ENCODE data around the gene STK17B.

STK17B gene

GRCh38 chr2:196153480-196153879 lies 17.9 kb downstream of the STK17B start:
- peak; percentile 83 for DNase-seq

DNA sequence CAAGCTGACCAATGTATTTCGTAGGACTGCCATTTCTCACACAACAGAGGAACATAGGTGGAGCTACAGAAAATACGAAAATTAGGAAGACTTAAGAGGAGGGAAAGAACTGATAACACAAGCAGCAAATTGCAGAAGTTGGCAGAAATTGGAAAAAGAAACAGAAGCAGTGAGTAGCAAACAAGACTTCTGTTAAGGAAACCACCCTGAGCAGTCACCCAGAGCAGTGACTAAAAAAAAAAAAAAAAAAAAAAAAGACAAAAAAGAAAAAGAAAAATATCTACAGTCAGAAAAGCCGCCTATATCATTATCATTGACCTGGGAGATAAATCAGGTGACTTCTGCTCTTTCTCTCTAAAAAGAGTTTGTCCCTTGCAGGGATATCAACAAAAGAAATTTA lies 21.4 kb downstream of the STK17B start:
- DNase-seq: peak; percentile 59

DNA sequence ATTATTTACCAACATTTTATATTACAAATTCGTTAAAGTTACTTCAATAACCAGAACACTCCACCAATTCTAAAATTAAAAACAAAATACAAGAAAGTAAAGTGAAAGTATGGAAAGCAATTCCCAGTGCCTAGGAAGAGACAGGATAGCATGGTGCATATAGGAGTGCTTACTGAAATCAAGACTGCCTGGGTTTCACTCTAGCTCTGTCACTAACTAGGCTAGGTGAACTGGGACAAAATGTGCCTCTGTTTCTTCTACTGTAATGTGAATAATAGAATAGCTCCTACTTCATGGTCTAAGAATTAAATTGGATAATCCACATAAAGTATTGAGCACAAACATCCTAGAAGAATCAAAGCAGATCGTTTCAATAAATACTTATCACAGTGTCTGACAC lies 22.6 kb downstream of the STK17B start:
- DNase-seq: no peak

DNA sequence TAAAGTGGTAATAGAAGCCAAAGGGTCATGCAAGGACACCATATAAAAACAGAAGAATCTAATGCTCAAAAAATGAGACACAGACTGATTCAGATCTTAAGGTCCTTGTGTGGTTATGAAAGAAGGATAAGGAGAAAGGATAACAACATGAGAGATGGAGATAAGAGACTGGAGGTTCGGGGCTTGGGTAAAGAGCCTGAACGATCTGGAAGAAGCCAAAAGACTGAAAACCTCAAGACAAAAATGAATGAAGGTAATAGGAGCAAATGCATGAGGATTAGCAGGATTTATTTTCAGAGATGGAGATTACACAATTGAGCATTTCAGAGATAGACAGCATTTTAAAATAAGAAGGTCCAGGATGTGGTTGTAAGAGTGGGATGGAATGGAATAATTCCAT lies 26.1 kb downstream of the STK17B start:
- DNase-seq: no peak

GRCh38 chr2:196144513-196145126 lies 26.8 kb downstream of the STK17B start:
- no peak for DNase-seq

DNA sequence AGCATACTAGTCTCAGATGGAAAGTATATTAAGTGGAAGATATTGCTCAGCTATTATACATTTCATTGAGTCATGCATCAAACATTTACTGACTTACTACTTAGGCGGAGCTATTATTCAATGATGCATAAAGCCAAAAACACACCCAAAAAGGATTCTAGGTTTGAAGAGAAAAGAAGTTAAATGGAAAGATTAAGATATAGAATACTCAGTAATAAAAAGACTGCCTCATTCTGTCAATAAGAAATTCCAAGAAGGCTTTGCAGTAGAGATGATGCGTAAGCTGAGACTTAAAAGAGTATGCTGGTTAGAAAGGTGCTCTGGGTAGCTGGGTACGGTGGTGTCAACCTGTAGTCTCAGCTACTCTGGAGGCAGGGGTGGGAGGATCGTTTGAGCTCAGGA lies 27.6 kb downstream of the STK17B start:
- no peak for DNase-seq

GRCh38 chr2:196142825-196143224 lies 28.6 kb downstream of the STK17B start:
- no peak for DNase-seq

GRCh38 chr2:196140213-196140612 lies 31.2 kb downstream of the STK17B start:
- no peak for DNase-seq

DNA sequence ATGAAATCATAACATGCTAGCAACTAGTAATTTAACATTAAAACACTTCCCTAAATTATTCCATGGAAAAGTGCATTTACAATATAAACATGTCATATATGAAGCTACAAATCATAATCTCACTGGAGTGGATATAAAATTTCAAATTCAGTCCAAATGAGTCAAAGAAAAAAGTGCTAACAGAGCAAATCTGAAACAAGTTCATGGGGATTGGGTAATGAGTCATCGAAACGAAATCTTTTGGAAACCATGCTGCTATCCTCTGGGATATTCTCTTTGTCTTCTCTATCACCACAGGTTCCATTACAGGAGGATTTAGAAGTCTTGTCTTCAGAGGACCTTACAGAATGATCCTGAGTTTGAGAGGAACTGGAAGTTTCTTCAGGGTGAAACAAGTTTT lies 34.1 kb downstream of the STK17B start:
- no peak for DNase-seq

- no peak for DNase-seq
Observed at GRCh38 chr2:196136151-196136550, 35.2 kb downstream of the STK17B start.

GRCh38 chr2:196131949-196132925 lies 39.1 kb downstream of the STK17B start:
- peak; percentile 21 for DNase-seq

DNA sequence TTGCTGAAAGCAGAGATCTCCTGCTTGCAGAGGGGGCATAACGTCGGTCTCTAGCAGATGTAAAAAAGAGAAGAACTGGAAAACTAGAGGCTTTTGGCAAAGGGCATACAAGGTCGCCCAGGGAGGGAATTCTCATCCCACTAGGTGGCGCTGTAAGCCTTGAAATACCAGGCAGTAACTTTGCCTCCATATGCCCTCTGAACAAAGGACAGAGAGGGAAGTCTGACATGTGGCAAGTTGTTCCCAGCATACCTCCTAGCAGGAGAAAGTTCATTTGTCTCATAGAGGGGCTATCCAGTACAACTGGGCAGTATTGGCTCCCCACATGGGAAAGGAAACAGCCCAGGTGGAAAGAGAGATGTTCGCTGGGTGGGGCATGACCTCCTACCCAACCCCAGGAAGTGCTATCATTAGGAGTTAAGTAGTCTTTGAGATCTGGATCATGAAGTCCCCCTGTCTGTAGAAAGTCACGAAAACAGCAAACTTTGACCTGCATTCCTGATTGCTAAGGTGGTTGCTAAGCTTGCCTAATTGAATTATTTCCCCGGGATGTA lies 39.9 kb downstream of the STK17B start:
- DNase-seq: peak; percentile 85

- DNase-seq: peak; percentile 30
Observed at GRCh38 chr2:196130039-196130825, 41.1 kb downstream of the STK17B start.

- DNase-seq: no peak
Observed at GRCh38 chr2:196128749-196129148, 42.6 kb downstream of the STK17B start.

DNA sequence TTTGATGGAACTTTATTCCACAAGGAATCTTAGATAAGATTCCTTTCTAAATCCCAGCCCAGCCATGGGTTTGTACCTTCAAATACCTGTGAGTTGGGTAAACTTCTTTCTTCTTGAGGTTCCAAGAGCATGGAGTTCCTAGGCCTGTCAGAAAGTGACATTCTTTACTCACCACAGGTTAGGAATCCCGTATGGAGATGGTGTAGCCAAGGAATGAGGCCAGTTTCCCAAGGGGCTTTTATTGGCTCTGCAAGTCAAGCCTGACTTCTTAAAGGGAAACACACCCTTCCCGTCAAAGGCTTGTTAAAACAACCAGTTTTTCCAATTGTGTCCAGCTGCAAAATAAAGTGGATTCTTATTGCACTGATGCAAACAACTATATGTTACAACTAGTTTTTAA lies 45.8 kb downstream of the STK17B start:
- DNase-seq: no peak

GRCh38 chr2:196123679-196124373 lies 47.6 kb downstream of the STK17B start:
- peak; percentile 59 for DNase-seq

DNA sequence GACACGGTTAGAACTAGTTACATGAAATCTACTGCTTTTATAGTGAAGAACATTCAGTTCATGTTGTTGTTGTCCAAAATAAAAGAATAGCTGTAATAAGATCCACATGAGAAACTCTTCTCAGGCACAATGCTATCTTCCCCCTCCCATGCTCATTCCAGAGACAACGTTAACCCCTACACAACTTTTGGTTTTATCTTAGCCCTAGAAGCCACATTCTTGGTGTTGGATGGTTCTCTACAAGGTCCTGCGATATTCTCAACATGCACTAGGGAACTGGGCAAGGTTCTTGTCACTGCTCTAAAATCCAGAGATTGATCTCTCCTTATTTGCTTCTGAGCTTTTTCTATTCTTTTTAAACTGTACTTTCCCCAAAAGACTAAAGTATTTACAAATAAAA lies 51.5 kb downstream of the STK17B start:
- no peak for DNase-seq

GRCh38 chr2:196117214-196117705 lies 54.1 kb downstream of the STK17B start:
- no peak for DNase-seq

- DNase-seq: no peak
Observed at GRCh38 chr2:196113061-196113974, 58.1 kb downstream of the STK17B start.

GRCh38 chr2:196112418-196113034 lies 58.9 kb downstream of the STK17B start:
- no peak for DNase-seq

DNA sequence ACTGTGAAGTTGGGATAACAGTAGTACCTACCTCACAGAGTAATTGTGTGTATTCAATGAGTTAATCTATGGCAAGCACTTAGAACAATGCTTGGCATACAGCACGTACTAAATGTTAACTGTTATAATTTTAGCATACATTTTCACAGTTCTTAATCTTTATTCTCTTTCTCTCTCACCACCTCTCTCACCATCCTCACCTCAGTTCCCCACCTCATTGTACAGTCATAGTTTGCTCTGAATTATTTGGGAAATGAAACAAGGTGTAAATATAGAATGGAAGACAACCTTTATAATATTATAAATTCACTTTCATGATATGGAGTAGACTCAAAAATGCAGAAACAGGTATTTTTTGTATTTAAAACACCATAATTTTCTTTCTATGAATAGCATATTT lies 62.8 kb downstream of the STK17B start:
- no peak for DNase-seq

All from hematopoietic multipotent progenitor cell treated with erythropoietin and hydrocortisone succinate and interleukin-3 and kit ligand, for 6 days (in vitro differentiated cells).